SK-N-SH treated with all-trans-retinoic acid at 6 μM for 48 hours (cell line): ENCODE data around the gene MAFF.

ENCODE experiments used
- ATAC-seq: fragments of 200-7000 bp; cut with Tn5 transposase; 3 replicates; pipeline ENCODE4 v1.9.1; 2020; ENCODE audit warnings: mild to moderate bottlenecking, moderate library complexity
- ARNTL ChIP-seq: fragments of 450-650 bp; formaldehyde crosslinking; IDR thresholded peaks from 2 replicates; pipeline ENCODE4 v1.5.0; 2020; ENCODE audit warnings: low read depth, mild to moderate bottlenecking, moderate library complexity, borderline replicate concordance
- BACH2 ChIP-seq: fragments of 250-450 bp; sonication (Bioruptor Pico); IDR thresholded peaks from 2 replicates; pipeline ENCODE4 v1.9.0; 2021; ENCODE audit warnings: mild to moderate bottlenecking, borderline replicate concordance
- ESRRG ChIP-seq: fragments of 250-450 bp; sonication (Bioruptor Pico); IDR thresholded peaks from 2 replicates; pipeline ENCODE4 v1.6.1; 2021; ENCODE audit warnings: mild to moderate bottlenecking
- GLIS3 ChIP-seq: fragments of 250-450 bp; sonication (Bioruptor Pico); IDR thresholded peaks from 2 replicates; pipeline ENCODE4 v1.5.0; 2020; ENCODE audit warnings: mild to moderate bottlenecking, moderate library complexity
- ISL1 ChIP-seq: fragments of 250-450 bp; sonication (Bioruptor Pico); IDR thresholded peaks from 2 replicates; pipeline ENCODE4 v2.1.2; 2022; ENCODE audit warnings: mild to moderate bottlenecking, moderate library complexity
- OSR1 ChIP-seq: fragments of 250-450 bp; sonication (Bioruptor Pico); IDR thresholded peaks from 2 replicates; pipeline ENCODE4 v1.8.0; 2022; ENCODE audit warnings: moderate library complexity, mild to moderate bottlenecking, inconsistent platforms
- POU6F1 ChIP-seq: fragments of 250-450 bp; sonication (Bioruptor Pico); IDR thresholded peaks from 2 replicates; pipeline ENCODE4 v1.8.0; 2021; ENCODE audit warnings: low read depth, mild to moderate bottlenecking, moderate library complexity, borderline replicate concordance
- PPARA ChIP-seq: fragments of 250-450 bp; sonication (Bioruptor Pico); IDR thresholded peaks from 2 replicates; pipeline ENCODE4 v1.5.0; 2020; ENCODE audit warnings: mild to moderate bottlenecking, borderline replicate concordance
- RARB ChIP-seq: fragments of 250-450 bp; sonication (Bioruptor Pico); IDR thresholded peaks from 2 replicates; pipeline ENCODE4 v1.8.0; 2021; ENCODE audit warnings: mild to moderate bottlenecking, moderate library complexity
- TCF4 ChIP-seq: fragments of 250-450 bp; sonication (Bioruptor Pico); IDR thresholded peaks from 2 replicates; pipeline ENCODE4 v1.8.0; 2021; ENCODE audit warnings: mild to moderate bottlenecking, moderate library complexity, borderline replicate concordance
- TOX ChIP-seq: fragments of 250-450 bp; sonication (Bioruptor Pico); IDR thresholded peaks from 2 replicates; pipeline ENCODE4 v1.8.0; 2021; ENCODE audit warnings: mild to moderate bottlenecking, moderate library complexity, borderline replicate concordance
- ZC3H10 ChIP-seq: fragments of 250-450 bp; sonication (Bioruptor Pico); IDR thresholded peaks from 2 replicates; pipeline ENCODE4 v1.5.1; 2021; ENCODE audit warnings: mild to moderate bottlenecking, moderate library complexity
- ZNF565 ChIP-seq: fragments of 450-650 bp; formaldehyde crosslinking; conservative IDR thresholded peaks from 2 replicates; pipeline ENCODE4 v1.5.0; 2020; ENCODE audit warnings: low read depth, mild to moderate bottlenecking, moderate library complexity
- ZNF70 ChIP-seq: fragments of 450-650 bp; formaldehyde crosslinking; IDR thresholded peaks from 2 replicates; pipeline ENCODE4 v1.5.0; 2020; ENCODE audit warnings: mild to moderate bottlenecking, moderate library complexity
- ZNF8 ChIP-seq: fragments of 450-650 bp; formaldehyde crosslinking; IDR thresholded peaks from 2 replicates; pipeline ENCODE4 v1.5.0; 2020; ENCODE audit warnings: mild to moderate bottlenecking, moderate library complexity
- TF ChIP-seq, protein P1 (sequence below): fragments of 250-450 bp; sonication (Bioruptor Pico); IDR thresholded peaks from 2 replicates; pipeline ENCODE4 v1.5.1; 2021; ENCODE audit warnings: mild to moderate bottlenecking, moderate library complexity
- TF ChIP-seq, protein P2 (sequence below): fragments of 250-450 bp; sonication (Bioruptor Pico); IDR thresholded peaks from 2 replicates; pipeline ENCODE4 v1.5.0; 2020; ENCODE audit warnings: mild to moderate bottlenecking, moderate library complexity
- TF ChIP-seq, protein P3 (sequence below): fragments of 250-450 bp; sonication (Bioruptor Pico); IDR thresholded peaks from 2 replicates; pipeline ENCODE4 v1.5.1; 2020; ENCODE audit warnings: low read depth, mild to moderate bottlenecking, moderate library complexity
- TF ChIP-seq, protein P4 (sequence below): fragments of 250-450 bp; sonication (Bioruptor Pico); IDR thresholded peaks from 2 replicates; pipeline ENCODE4 v1.8.0; 2020; ENCODE audit warnings: mild to moderate bottlenecking, moderate library complexity, borderline replicate concordance

The MAFF gene

GRCh38 chr22:38214302-38215056 lies 12.7 kb downstream of the MAFF start:
- no peak for ATAC-seq
- no peak for TF ChIP-seq BACH2 (CRISPR knock-in tag)
- no peak for TF ChIP-seq ARNTL (CRISPR knock-in tag)
- no peak for TF ChIP-seq ISL1 (CRISPR knock-in tag)
- TF ChIP-seq, protein P1, sequence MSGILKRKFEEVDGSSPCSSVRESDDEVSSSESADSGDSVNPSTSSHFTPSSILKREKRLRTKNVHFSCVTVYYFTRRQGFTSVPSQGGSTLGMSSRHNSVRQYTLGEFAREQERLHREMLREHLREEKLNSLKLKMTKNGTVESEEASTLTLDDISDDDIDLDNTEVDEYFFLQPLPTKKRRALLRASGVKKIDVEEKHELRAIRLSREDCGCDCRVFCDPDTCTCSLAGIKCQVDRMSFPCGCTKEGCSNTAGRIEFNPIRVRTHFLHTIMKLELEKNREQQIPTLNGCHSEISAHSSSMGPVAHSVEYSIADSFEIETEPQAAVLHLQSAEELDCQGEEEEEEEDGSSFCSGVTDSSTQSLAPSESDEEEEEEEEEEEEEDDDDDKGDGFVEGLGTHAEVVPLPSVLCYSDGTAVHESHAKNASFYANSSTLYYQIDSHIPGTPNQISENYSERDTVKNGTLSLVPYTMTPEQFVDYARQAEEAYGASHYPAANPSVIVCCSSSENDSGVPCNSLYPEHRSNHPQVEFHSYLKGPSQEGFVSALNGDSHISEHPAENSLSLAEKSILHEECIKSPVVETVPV (CRISPR knock-in tag) = no peak
- TF ChIP-seq ZNF8 (CRISPR knock-in tag) = no peak
- TF ChIP-seq PPARA = no peak
- TF ChIP-seq ESRRG (CRISPR knock-in tag) = no peak
- no peak for TF ChIP-seq RARB (CRISPR knock-in tag)
- no peak for TF ChIP-seq POU6F1 (CRISPR knock-in tag)
- TF ChIP-seq TOX (CRISPR knock-in tag) = no peak
- no peak for TF ChIP-seq GLIS3 (CRISPR knock-in tag)
- TF ChIP-seq, protein P2, sequence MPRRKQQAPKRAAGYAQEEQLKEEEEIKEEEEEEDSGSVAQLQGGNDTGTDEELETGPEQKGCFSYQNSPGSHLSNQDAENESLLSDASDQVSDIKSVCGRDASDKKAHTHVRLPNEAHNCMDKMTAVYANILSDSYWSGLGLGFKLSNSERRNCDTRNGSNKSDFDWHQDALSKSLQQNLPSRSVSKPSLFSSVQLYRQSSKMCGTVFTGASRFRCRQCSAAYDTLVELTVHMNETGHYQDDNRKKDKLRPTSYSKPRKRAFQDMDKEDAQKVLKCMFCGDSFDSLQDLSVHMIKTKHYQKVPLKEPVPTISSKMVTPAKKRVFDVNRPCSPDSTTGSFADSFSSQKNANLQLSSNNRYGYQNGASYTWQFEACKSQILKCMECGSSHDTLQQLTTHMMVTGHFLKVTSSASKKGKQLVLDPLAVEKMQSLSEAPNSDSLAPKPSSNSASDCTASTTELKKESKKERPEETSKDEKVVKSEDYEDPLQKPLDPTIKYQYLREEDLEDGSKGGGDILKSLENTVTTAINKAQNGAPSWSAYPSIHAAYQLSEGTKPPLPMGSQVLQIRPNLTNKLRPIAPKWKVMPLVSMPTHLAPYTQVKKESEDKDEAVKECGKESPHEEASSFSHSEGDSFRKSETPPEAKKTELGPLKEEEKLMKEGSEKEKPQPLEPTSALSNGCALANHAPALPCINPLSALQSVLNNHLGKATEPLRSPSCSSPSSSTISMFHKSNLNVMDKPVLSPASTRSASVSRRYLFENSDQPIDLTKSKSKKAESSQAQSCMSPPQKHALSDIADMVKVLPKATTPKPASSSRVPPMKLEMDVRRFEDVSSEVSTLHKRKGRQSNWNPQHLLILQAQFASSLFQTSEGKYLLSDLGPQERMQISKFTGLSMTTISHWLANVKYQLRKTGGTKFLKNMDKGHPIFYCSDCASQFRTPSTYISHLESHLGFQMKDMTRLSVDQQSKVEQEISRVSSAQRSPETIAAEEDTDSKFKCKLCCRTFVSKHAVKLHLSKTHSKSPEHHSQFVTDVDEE (CRISPR knock-in tag) = no peak
- TF ChIP-seq, protein P3, sequence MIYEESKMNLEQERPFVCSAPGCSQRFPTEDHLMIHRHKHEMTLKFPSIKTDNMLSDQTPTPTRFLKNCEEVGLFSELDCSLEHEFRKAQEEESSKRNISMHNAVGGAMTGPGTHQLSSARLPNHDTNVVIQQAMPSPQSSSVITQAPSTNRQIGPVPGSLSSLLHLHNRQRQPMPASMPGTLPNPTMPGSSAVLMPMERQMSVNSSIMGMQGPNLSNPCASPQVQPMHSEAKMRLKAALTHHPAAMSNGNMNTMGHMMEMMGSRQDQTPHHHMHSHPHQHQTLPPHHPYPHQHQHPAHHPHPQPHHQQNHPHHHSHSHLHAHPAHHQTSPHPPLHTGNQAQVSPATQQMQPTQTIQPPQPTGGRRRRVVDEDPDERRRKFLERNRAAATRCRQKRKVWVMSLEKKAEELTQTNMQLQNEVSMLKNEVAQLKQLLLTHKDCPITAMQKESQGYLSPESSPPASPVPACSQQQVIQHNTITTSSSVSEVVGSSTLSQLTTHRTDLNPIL (CRISPR knock-in tag) = no peak
- no peak for TF ChIP-seq ZNF70 (CRISPR knock-in tag)
- no peak for TF ChIP-seq OSR1 (CRISPR knock-in tag)
- TF ChIP-seq, protein P4, sequence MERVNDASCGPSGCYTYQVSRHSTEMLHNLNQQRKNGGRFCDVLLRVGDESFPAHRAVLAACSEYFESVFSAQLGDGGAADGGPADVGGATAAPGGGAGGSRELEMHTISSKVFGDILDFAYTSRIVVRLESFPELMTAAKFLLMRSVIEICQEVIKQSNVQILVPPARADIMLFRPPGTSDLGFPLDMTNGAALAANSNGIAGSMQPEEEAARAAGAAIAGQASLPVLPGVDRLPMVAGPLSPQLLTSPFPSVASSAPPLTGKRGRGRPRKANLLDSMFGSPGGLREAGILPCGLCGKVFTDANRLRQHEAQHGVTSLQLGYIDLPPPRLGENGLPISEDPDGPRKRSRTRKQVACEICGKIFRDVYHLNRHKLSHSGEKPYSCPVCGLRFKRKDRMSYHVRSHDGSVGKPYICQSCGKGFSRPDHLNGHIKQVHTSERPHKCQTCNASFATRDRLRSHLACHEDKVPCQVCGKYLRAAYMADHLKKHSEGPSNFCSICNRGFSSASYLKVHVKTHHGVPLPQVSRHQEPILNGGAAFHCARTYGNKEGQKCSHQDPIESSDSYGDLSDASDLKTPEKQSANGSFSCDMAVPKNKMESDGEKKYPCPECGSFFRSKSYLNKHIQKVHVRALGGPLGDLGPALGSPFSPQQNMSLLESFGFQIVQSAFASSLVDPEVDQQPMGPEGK (CRISPR knock-in tag) = no peak
- TF ChIP-seq ZNF565 (CRISPR knock-in tag) = no peak

DNA sequence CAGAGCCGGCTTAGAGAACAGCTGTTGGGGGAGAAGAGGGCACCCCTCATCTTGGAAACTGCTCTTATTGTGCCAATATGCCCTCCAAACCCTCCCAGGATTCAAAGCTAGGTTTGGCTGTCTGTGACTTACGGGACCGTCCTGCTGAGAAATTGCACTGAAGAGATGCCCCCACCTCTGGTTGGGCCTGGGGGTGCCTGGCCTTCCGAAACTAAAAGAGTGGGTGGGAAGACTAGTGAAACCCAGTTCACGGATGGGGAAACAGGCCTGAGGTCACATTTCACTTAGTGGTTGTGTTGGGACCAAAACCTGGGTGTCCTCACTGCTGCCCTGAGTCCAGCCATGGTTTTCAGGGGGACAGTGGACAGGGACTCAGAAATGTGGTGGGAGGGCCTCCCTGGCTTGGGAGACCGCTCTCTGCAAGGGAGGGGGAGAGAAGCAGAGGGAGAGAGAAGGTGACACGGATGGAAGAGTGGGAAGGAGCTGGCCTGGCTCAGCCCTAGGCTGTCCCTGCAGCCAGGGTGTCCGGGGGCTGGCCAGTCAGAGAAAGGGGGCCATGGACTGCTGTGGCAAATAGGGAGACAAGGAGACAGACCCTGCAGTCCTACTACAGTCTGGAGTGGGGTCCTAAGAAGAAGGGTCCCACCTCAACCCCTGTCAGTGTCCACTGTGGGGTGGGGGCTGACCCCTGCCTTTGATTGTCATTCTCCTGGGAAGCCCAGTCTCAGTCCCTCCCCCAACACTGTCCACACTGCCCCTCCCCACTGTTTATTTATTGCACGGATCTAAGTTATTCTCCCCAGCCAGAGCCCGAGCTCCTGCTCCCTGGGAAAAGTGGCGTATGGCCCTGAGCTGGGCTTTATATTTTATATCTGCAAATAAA lies 13.6 kb downstream of the MAFF start:
- ATAC-seq = no peak
- TF ChIP-seq ZC3H10 = no peak
- TF ChIP-seq POU6F1 (CRISPR knock-in tag) = no peak
- TF ChIP-seq RARB (CRISPR knock-in tag) = no peak
- TF ChIP-seq ESRRG (CRISPR knock-in tag) = no peak
- no peak for TF ChIP-seq TCF4 (CRISPR knock-in tag)
